AML-193 (cell line): ENCODE measurements around the gene SLC25A4.
"Not testable (repeated sequence)": the region's sequence is repeated elsewhere in the genome, so short reads cannot be mapped to it uniquely, and the experiment has no call there.

Source experiments
- DNase-seq, 2 experiments: peaks; one replicate each; lab custom pipeline; 2025; lab: John Stamatoyannopoulos, UW

SLC25A4 gene

GRCh38 chr4:185183622-185184281 is 40.7 kb downstream of the SLC25A4 start:
- peak; percentile 81 to 85 for DNase-seq

GRCh38 chr4:185186769-185187168 is 43.7 kb downstream of the SLC25A4 start:
- DNase-seq = no peak

- no peak for DNase-seq
These were observed 46.7 kb downstream of the SLC25A4 start for GRCh38 chr4:185189606-185190305.

GRCh38 chr4:185190306-185190856 is 47.3 kb downstream of the SLC25A4 start:
- DNase-seq = no peak

- no peak for DNase-seq
These were observed 49.0 kb downstream of the SLC25A4 start for GRCh38 chr4:185192059-185192458.

- no peak for DNase-seq
These were observed 52.1 kb downstream of the SLC25A4 start for GRCh38 chr4:185194924-185195888.

- no peak for DNase-seq
These were observed 53.4 kb downstream of the SLC25A4 start for GRCh38 chr4:185196437-185196836.

- DNase-seq = not testable (repeated sequence)
These were observed 55.1 kb downstream of the SLC25A4 start for GRCh38 chr4:185198189-185198588.
